ENCODE results near the gene TAF6. TPM values are rescaled to one million over a fixed set of nuclear protein-coding genes. Genes with fewer than 3 reads are reported as not detected.
A peak's percentile ranks its signal among the peaks of the same experiment; 100 is the strongest.

TAF6 gene
- total and polyA plus RNA-seq, 2 of the 4 experiments (the other 2 are of a cell fraction) = 11.3 to 55.3 TPM

DNA sequence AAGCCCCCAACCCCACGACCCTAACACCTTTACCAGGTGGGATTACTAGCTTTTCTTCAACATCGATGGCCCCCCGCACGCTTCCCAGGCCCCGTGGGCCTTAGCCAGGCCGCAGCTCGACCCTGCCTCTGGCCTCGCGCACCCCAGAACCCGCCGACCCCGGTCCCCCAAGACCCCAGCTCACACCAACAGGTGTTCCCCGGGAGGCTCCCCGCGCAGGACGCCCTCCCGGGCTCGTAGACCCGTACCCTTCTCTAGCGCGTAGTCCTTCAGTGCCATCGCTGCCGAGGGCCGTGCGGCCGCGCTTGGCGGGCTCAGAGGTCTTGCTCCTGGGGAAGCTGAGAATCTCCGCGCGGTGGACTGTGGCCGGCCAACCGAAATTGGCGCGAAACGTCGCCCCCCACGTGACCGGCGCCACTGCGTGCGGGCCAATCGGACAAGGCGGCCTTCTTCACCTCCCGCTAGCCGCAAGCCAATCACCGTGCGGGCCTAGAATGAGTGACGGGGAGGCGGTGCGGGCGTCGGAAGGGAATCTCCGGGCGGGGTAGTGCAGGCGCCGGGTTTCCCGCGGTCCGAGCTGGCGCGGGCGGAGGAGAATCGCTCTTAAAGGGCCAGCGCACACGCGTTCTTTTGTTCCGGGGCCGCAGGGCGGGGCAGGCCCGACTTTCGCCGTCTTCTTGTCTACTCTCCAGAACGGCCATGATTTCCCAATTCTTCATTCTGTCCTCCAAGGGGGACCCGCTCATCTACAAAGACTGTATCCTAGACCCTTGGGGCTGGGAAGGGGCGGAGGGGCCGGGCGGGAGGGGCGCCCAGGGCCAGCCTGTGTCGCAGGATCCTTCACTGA, 17.9 kb downstream of the TAF6 start, which contains the start of the genes AP4M1 and MCM7:
TSS of gene AP4M1 (plus strand) at position 628 of the 847 bp plus-strand sequence. CDS start at position 700, 72 bp downstream.
TSS of gene MCM7 (minus strand) at position 382 of the 847 bp plus-strand sequence. CDS start at position 279, 103 bp downstream.
- BruUV-seq (replicated peaks) = no TSS peak
- in situ Hi-C loops (cut with MboI; ENCODE audit: low sequenced_read_pairs) = no loop called here
- TF ChIP-seq, protein P1, sequence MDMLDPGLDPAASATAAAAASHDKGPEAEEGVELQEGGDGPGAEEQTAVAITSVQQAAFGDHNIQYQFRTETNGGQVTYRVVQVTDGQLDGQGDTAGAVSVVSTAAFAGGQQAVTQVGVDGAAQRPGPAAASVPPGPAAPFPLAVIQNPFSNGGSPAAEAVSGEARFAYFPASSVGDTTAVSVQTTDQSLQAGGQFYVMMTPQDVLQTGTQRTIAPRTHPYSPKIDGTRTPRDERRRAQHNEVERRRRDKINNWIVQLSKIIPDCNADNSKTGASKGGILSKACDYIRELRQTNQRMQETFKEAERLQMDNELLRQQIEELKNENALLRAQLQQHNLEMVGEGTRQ (IDR thresholded peaks at IDR 0.05; ENCODE audit: low read depth, low read length) = peak; percentile 99
- TF ChIP-seq BHLHE40 (IDR thresholded peaks at IDR 0.05; ENCODE audit: low read depth, low read length) = peak; percentile 27; the same call in 1 of the 2 replicates
- no peak for TF ChIP-seq CHD1 (IDR thresholded peaks at IDR 0.05; ENCODE audit: low read depth, low read length)
- no peak for TF ChIP-seq RCOR1 (IDR thresholded peaks at IDR 0.05; ENCODE audit: insufficient replicate concordance, low read length)
- peak; percentile 76 for TF ChIP-seq POLR2A (IDR thresholded peaks at IDR 0.05; ENCODE audit: low read depth, low read length)
- no peak for TF ChIP-seq NFE2L2 (IDR thresholded peaks at IDR 0.05; ENCODE audit: low read depth, low read length)
- TF ChIP-seq CEBPB (IDR thresholded peaks at IDR 0.05; ENCODE audit: low read depth, low read length) = peak; percentile 48
- peak; percentile 90 for TF ChIP-seq MXI1 (IDR thresholded peaks at IDR 0.05; ENCODE audit: borderline replicate concordance, low read depth, low read length)
- peak; percentile 35; the same call in 1 of the 2 replicates for TF ChIP-seq FOS (IDR thresholded peaks at IDR 0.05; ENCODE audit: low read depth, low read length)
- TF ChIP-seq MAZ (IDR thresholded peaks at IDR 0.05; ENCODE audit: borderline replicate concordance, low read depth, low read length) = peak; percentile 88
- TF ChIP-seq, protein P2, sequence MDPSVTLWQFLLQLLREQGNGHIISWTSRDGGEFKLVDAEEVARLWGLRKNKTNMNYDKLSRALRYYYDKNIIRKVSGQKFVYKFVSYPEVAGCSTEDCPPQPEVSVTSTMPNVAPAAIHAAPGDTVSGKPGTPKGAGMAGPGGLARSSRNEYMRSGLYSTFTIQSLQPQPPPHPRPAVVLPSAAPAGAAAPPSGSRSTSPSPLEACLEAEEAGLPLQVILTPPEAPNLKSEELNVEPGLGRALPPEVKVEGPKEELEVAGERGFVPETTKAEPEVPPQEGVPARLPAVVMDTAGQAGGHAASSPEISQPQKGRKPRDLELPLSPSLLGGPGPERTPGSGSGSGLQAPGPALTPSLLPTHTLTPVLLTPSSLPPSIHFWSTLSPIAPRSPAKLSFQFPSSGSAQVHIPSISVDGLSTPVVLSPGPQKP (IDR thresholded peaks at IDR 0.05; ENCODE audit: borderline replicate concordance, low read depth, low read length) = no peak
- no peak for TF ChIP-seq SMC3 (IDR thresholded peaks at IDR 0.05; ENCODE audit: low read depth, low read length)

More for the DNA sequence above, 17.9 kb downstream of the TAF6 start, which contains the start of the genes AP4M1 and MCM7:
- H3K79me1 ChIP-seq (ENCODE audit: low read depth in 1 of 2, low read length in 2 of 2) = peaks cover 28 to 57% of the 10 kb centered on the region in 2 experiments
- H3K4me2 ChIP-seq (ENCODE audit: low read depth, low read length) = peak within 1 kb of the TSS; percentile 87
- H3K9me1 ChIP-seq (ENCODE audit: insufficient read depth, low read length) = peaks cover 5% of the 10 kb centered on the region; the same call in 1 of the 2 replicates
- POLR2A ChIA-PET (ENCODE audit: unreplicated experiment) = interaction anchor here (0.8 to 1.7 kb wide), 2 partner anchors 14 to 20 kb away, joined by 3 to 6 read pairs; no protein-coding TSS in a partner anchor
- H2BK120ac ChIP-seq (ENCODE audit: low read depth, low read length) = peak within 1 kb of the TSS; percentile 88
- no peak within 1 kb of the TSS; the same call in 1 of the 2 replicates for H3K18ac ChIP-seq (ENCODE audit: low read depth, low read length)
- peak within 1 kb of the TSS; percentile 54 for H3K4me3 ChIP-seq (ENCODE audit: insufficient read depth, low read depth, low read length)
- CTCF ChIA-PET = interaction anchor here (1.3 kb wide), 1 partner anchor 11 kb away, joined by 5 read pairs; no protein-coding TSS in a partner anchor
- H3K27me3 ChIP-seq (ENCODE audit: control insufficient read depth, insufficient read depth, low read length) = no peaks in the 10 kb centered on the region
- intact Hi-C loops (cut with micrococcal nuclease) (loop anchor here (2.0 kb wide), 1 partner anchor 18 kb away; the partner anchor contains the start of genes CNPY4 and TAF6), dilution Hi-C loops (cut with HindIII; ENCODE audit: low sequenced_read_pairs, unreplicated experiment) (no loop called here)
- peaks cover 7% of the 10 kb centered on the region; the same call in 1 of the 2 replicates for H4K20me1 ChIP-seq (ENCODE audit: insufficient read depth, low read length)
- peak within 1 kb of the TSS; percentile 98 for H2AK9ac ChIP-seq (replicated peaks; ENCODE audit: low read depth, low read length, poor library complexity)
- H2BK15ac ChIP-seq (ENCODE audit: low read depth, low read length) = peak within 1 kb of the TSS; percentile 81; the same call in 2 of the 3 replicates
- peak within 1 kb of the TSS; percentile 67 to 96; a peak in 3 of 4 replicates for H4K8ac ChIP-seq (ENCODE audit: low read depth in 2 of 2, low read length in 2 of 2)
- peak within 1 kb of the TSS; percentile 97 for H2AK5ac ChIP-seq (ENCODE audit: low read depth, low read length)
- H3K27ac ChIP-seq (ENCODE audit: insufficient read depth, low read length) = peak within 1 kb of the TSS; percentile 80
- peaks cover 46% of the 10 kb centered on the region for H3K36me3 ChIP-seq (ENCODE audit: control insufficient read depth, insufficient read depth, low read length)
- 0% methylated on average over 17 of the region's 80 CpGs; no CpG with 5 or more reads in 1 of the 2 experiments for WGBS, 2 experiments (ENCODE audit: extremely low coverage in 2 of 2, insufficient read length in 1 of 2)
- ATAC-seq (ENCODE audit: low read depth) (peak; percentile 80), DNase-seq (peak; percentile 99)
- no peaks in the 10 kb centered on the region for H3K9me3 ChIP-seq (ENCODE audit: control insufficient read depth, insufficient read depth, low read length)
- peak within 1 kb of the TSS; percentile 80; the same call in 1 of the 2 replicates for H2BK20ac ChIP-seq (ENCODE audit: low read depth, low read length)
- peaks cover 15% of the 10 kb centered on the region for H3K4me1 ChIP-seq (ENCODE audit: control insufficient read depth, insufficient read depth, low read length)
- peak within 1 kb of the TSS; percentile 91 for H3K23ac ChIP-seq (ENCODE audit: low read depth, low read length)
- H4K91ac ChIP-seq (ENCODE audit: insufficient read depth, low read depth, low read length) = peak within 1 kb of the TSS; percentile 90
- peak within 1 kb of the TSS; percentile 62; the same call in 1 of the 2 replicates for H3K56ac ChIP-seq (ENCODE audit: extremely low read depth, insufficient read depth, low read length)
- H4K5ac ChIP-seq (ENCODE audit: low read depth, low read length) = peak within 1 kb of the TSS; percentile 27
- peak within 1 kb of the TSS; percentile 96 for H3K4ac ChIP-seq (ENCODE audit: low read depth, low read length)
- H3K14ac ChIP-seq (replicated peaks; ENCODE audit: low read depth, low read length) = peak within 1 kb of the TSS; percentile 92
- peak within 1 kb of the TSS; percentile 75 for H3K9ac ChIP-seq (ENCODE audit: low read depth, low read length)
- H2BK5ac ChIP-seq (ENCODE audit: low read depth, low read length, poor library complexity, severe bottlenecking) = peak within 1 kb of the TSS; percentile 58
- H2AFZ ChIP-seq (replicated peaks; ENCODE audit: low read length, poor library complexity) = peak within 1 kb of the TSS; percentile 94
